K562 (cell line): ENCODE measurements around the gene PACRG. TPM values are rescaled to one million over a fixed set of nuclear protein-coding genes. Genes with fewer than 3 reads are reported as not detected.

Source experiments
- ATAC-seq: fragments of 200-7000 bp; cut with Tn5 transposase; 3 replicates; pipeline ENCODE4 v1.9.1; 2020; ENCODE audit warnings: moderate library complexity
- BruUV-seq: library from RNA; stranded (reverse); fragments of 400-500 nt; replicated peaks from 2 replicates; lab custom pipeline; 2021; lab: Mats Ljungman, UMichigan
- CTCF ChIA-PET: fragments of 300-600 bp; formaldehyde crosslinking; extraction: SDS; loops from one replicate; lab custom pipeline; 2021; ENCODE audit warnings: low intra/inter-chr PET ratio; lab: Yijun Ruan, JAX
- POLR2A ChIA-PET: fragments of 300-600, 350-650 bp; sonication (Branson Sonifier 250); formaldehyde crosslinking; extraction: SDS; loops from one replicate; lab custom pipeline; 2021; ENCODE audit warnings: antibody characterized with exemption, inconsistent platforms; lab: Yijun Ruan, JAX
- DNase-seq, 4 experiments: peaks; one replicate each; pipeline versions ENCODE4 v3.0.0 to v3.0.0-alpha.2; 2011 to 2018; ENCODE audit warnings: low spot score in 3 of 4, mixed read lengths in 3 of 4; ENCODE audit errors: extremely low read depth in 1 of 4
- FAIRE-seq: peaks from 2 replicates; lab custom pipeline; 2011; peaks lifted over from hg19 to GRCh38; lab: Jason Lieb, UNC
- H2AFZ ChIP-seq: 2 replicates; pipeline ENCODE4 v1.6.0; 2011; ENCODE audit warnings: low read depth, low read length, control low read depth, inconsistent platforms
- H3K27ac ChIP-seq: fragments of 200-600 bp; 3 replicates; pipeline ENCODE4 v1.8.0; 2011; ENCODE audit warnings: low read depth, mild to moderate bottlenecking, control low read depth, inconsistent platforms, low read length, moderate library complexity, mixed read lengths; ENCODE audit errors: extremely low read depth
- H3K27me3 ChIP-seq, 2 experiments: fragments of 300-600 bp in 1 of 2; 2 replicates in 1 of 2; 3 replicates in 1 of 2; pipeline versions ENCODE4 v1.6.0 to v1.8.0; 2011; ENCODE audit warnings: inconsistent platforms in 2 of 2, low read length in 2 of 2, mild to moderate bottlenecking in 1 of 2, mixed read lengths in 1 of 2, moderate library complexity in 1 of 2; ENCODE audit not compliant: control insufficient read depth in 2 of 2, insufficient read depth in 2 of 2
- H3K36me3 ChIP-seq: fragments of 300-600 bp; 3 replicates; pipeline ENCODE4 v1.8.0; 2011; ENCODE audit warnings: mild to moderate bottlenecking, low read length, inconsistent platforms; ENCODE audit not compliant: control insufficient read depth, insufficient read depth
- H3K4me1 ChIP-seq, 2 experiments: fragments of 200-600 bp in 1 of 2; replicated peaks in 1 of 2; 2 replicates in 1 of 2; 3 replicates in 1 of 2; pipeline versions ENCODE4 v1.5.1 to v1.8.0; 2011; ENCODE audit warnings: inconsistent platforms in 2 of 2, low read length in 2 of 2, mild to moderate bottlenecking in 1 of 2, mixed read lengths in 1 of 2, moderate library complexity in 1 of 2; ENCODE audit not compliant: control insufficient read depth in 2 of 2, insufficient read depth in 2 of 2
- H3K4me2 ChIP-seq: 2 replicates; pipeline ENCODE4 v1.6.1; 2011; ENCODE audit warnings: low read length, control low read depth, inconsistent platforms, mixed read lengths; ENCODE audit not compliant: insufficient read depth
- H3K4me3 ChIP-seq: fragments of 200-600 bp; sonication (generic), shearing (Covaris generic); 2 replicates; pipeline ENCODE4 v1.5.1; 2016; ENCODE audit warnings: control low read depth, inconsistent platforms
- H3K79me2 ChIP-seq: fragments of 200-600 bp; 3 replicates; pipeline ENCODE4 v1.8.0; 2011; ENCODE audit warnings: low read length, inconsistent platforms; ENCODE audit not compliant: control insufficient read depth, insufficient read depth
- H3K9ac ChIP-seq, 2 experiments: 2 replicates each; pipeline versions ENCODE4 v1.6.0 to v1.6.1; 2011; ENCODE audit warnings: low read depth in 2 of 2, low read length in 2 of 2, control low read depth in 1 of 2, inconsistent platforms in 1 of 2, mild to moderate bottlenecking in 1 of 2, mixed read lengths in 1 of 2; ENCODE audit not compliant: insufficient read depth in 1 of 2
- H3K9me1 ChIP-seq: one replicate; pipeline ENCODE4 v1.6.0; 2011; ENCODE audit warnings: inconsistent platforms, mild to moderate bottlenecking, low read length, moderate library complexity; ENCODE audit not compliant: control insufficient read depth, insufficient read depth
- H3K9me3 ChIP-seq: replicated peaks from 2 replicates; pipeline ENCODE4 v1.5.1; 2011; ENCODE audit warnings: low read depth, low read length, inconsistent platforms; ENCODE audit not compliant: control insufficient read depth, insufficient read depth
- H4K20me1 ChIP-seq: replicated peaks from 2 replicates; pipeline ENCODE4 v1.6.1; 2011; ENCODE audit warnings: low read length, inconsistent platforms, mixed read lengths; ENCODE audit not compliant: control insufficient read depth, insufficient read depth
- HDAC3 ChIP-seq: fragments of 450-650 bp; IDR thresholded peaks from 2 replicates; pipeline ENCODE4 v1.6.1; 2018; ENCODE audit warnings: borderline replicate concordance, mild to moderate bottlenecking, moderate library complexity; ENCODE audit not compliant: partially characterized antibody
- MAFF ChIP-seq: IDR thresholded peaks from 2 replicates; pipeline ENCODE4 v1.6.1; 2012; ENCODE audit warnings: low read length, improper control_type of control experiment
- MAFK ChIP-seq: IDR thresholded peaks from 2 replicates; pipeline ENCODE4 v1.6.1; 2011; ENCODE audit warnings: low read length, improper control_type of control experiment
- RBM25 ChIP-seq: fragments of 200-400 bp; formaldehyde crosslinking; IDR thresholded peaks from 2 replicates; pipeline ENCODE4 v1.6.1; 2018; ENCODE audit warnings: low read length, low read depth, moderate library complexity; ENCODE audit not compliant: severe bottlenecking
- RCOR1 ChIP-seq, 2 experiments: IDR thresholded peaks; 2 replicates each; pipeline ENCODE4 v1.6.1; 2012; ENCODE audit warnings: low read depth in 2 of 2, low read length in 2 of 2, borderline replicate concordance in 1 of 2, improper control_type of control experiment in 1 of 2
- SMAD1 ChIP-seq: fragments of 150-350 bp; IDR thresholded peaks from 2 replicates; pipeline ENCODE4 v1.6.1; 2014; ENCODE audit warnings: low read length, low read depth; ENCODE audit not compliant: partially characterized antibody
- SMARCA4 ChIP-seq: fragments of 450-650 bp; IDR thresholded peaks from 2 replicates; pipeline ENCODE4 v1.6.1; 2016
- ZBTB11 ChIP-seq, 3 experiments: fragments of 200-800 bp in 1 of 3; fragments of 250-450 bp in 1 of 3; fragments of 450-650 bp in 1 of 3; sonication (Bioruptor Pico) in 1 of 3; sonication (Bioruptor generic) in 1 of 3; formaldehyde crosslinking in 1 of 3; IDR thresholded peaks; 2 replicates each; pipeline versions ENCODE4 v1.6.1 to v1.8.0; 2016 to 2022; ENCODE audit warnings: mild to moderate bottlenecking in 2 of 3, missing genetic modification characterization in 2 of 3, missing compliant biosample characterization in 1 of 3, moderate library complexity in 1 of 3
- ZBTB7A ChIP-seq: IDR thresholded peaks from 2 replicates; pipeline ENCODE4 v1.6.1; 2011; ENCODE audit warnings: low read depth, mild to moderate bottlenecking, low read length, moderate library complexity, borderline replicate concordance; ENCODE audit not compliant: control insufficient read depth
- ZNF140 ChIP-seq: fragments of 250-450 bp; sonication (Bioruptor Pico); IDR thresholded peaks from 2 replicates; pipeline ENCODE4 v1.8.0; 2021; ENCODE audit warnings: moderate library complexity, mild to moderate bottlenecking, inconsistent platforms
- ZNF518B ChIP-seq: fragments of 250-450 bp; sonication (Bioruptor Pico); IDR thresholded peaks from 2 replicates; pipeline ENCODE4 v1.5.0; 2021; ENCODE audit warnings: mild to moderate bottlenecking, moderate library complexity
- WGBS: fragments of 100-300 bp; shearing (Covaris generic); methylation state at CpG from one replicate; pipeline ENCODE4 v1.1.6; 2016; ENCODE audit warnings: low coverage, mixed read lengths; ENCODE audit not compliant: insufficient coverage; ENCODE audit errors: missing lambda C conversion rate; 5-methylcytosine and 5-hydroxymethylcytosine counted together
- in situ Hi-C: fragments of 300-500 bp; cut with MboI; formaldehyde crosslinking; loops from 4 replicates; pipeline ENCODE4 v1.15.0; 2018; ENCODE audit warnings: inconsistent platforms, mixed read lengths
- intact Hi-C: fragments of 100-400 bp; cut with micrococcal nuclease; formaldehyde crosslinking; loops from 2 replicates; pipeline ENCODE4 v1.14.2; 2022
- polyA plus RNA-seq, 8 experiments: library from polyadenylated mRNA; depleted of rRNA in 4 of 8; stranded (reverse) in 5 of 8; unstranded in 3 of 8; fragments of >200 nt; fragmentation: Nextera tagmentation in 2 of 8; fragmentation: Illumina TruSeq in 1 of 8; extraction: Ambion mirVana in 2 of 8; extraction: Trizol in 1 of 8; gene quantifications; 2 replicates each; pipeline versions ENCODE4 v1.2.1 to v1.2.3, GENCODE V29; 2011 to 2014; ENCODE audit warnings: inconsistent platforms in 1 of 8, missing spikeins in 1 of 8
- total RNA-seq, 7 experiments: library from RNA; depleted of rRNA in 6 of 7; stranded (reverse); fragments of >200 nt in 6 of 7; fragmentation: Illumina TruSeq in 2 of 7; extraction: Trizol in 2 of 7; gene quantifications; 2 replicates each; pipeline versions ENCODE4 v1.2.1 to v1.2.3, GENCODE V29; 2011 to 2021; ENCODE audit warnings: low replicate concordance in 1 of 7
- TF ChIP-seq, protein P1 (sequence below): fragments of 450-650 bp; conservative IDR thresholded peaks from 2 replicates; pipeline ENCODE4 v1.6.1; 2016; ENCODE audit warnings: missing genetic modification characterization, low read depth, mild to moderate bottlenecking, missing compliant biosample characterization, moderate library complexity

The PACRG gene
- total and polyA plus RNA-seq, 9 of the 15 experiments (the other 6 are each of a cell fraction or from before 2014, with no cell fraction given) = 0.04 TPM; not detected in 8

- in situ Hi-C loops = no loop called here
- DNase-seq (no peak), ATAC-seq (no peak), FAIRE-seq (no peak)
- H3K36me3 ChIP-seq = no peaks in the 10 kb centered on the region
- no peak overlapping the region for H2AFZ ChIP-seq
- WGBS = 0% methylated on average over 6 of the region's 6 CpGs
- H4K20me1 ChIP-seq = no peaks in the 10 kb centered on the region
- intact Hi-C loops = no loop called here
- no peaks in the 10 kb centered on the region for H3K4me1 ChIP-seq
- no peak overlapping the region for H3K27ac ChIP-seq
- CTCF ChIA-PET = no interaction called here
- BruUV-seq = no TSS peak
- POLR2A ChIA-PET = no interaction called here
- no peak for TF ChIP-seq MAFF
- no peak for TF ChIP-seq HDAC3
- no peak for TF ChIP-seq RBM25
- no peak for TF ChIP-seq RCOR1 (IDR thresholded peaks at IDR 0.05; ENCODE audit: borderline replicate concordance in 1 of 2, low read depth in 2 of 2, low read length in 2 of 2)
- TF ChIP-seq ZNF140 (CRISPR knock-in tag) = no peak
- TF ChIP-seq, protein P1, sequence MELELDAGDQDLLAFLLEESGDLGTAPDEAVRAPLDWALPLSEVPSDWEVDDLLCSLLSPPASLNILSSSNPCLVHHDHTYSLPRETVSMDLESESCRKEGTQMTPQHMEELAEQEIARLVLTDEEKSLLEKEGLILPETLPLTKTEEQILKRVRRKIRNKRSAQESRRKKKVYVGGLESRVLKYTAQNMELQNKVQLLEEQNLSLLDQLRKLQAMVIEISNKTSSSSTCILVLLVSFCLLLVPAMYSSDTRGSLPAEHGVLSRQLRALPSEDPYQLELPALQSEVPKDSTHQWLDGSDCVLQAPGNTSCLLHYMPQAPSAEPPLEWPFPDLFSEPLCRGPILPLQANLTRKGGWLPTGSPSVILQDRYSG (tag) = no peak
- no peak for TF ChIP-seq SMARCA4
- TF ChIP-seq ZBTB7A = no peak
- TF ChIP-seq ZBTB11 (CRISPR knock-in tag; IDR thresholded peaks at IDR 0.05) = no peak
- no peak for TF ChIP-seq MAFK
- TF ChIP-seq SMAD1 = no peak
- TF ChIP-seq ZNF518B (CRISPR knock-in tag) = no peak
- H3K9ac ChIP-seq = no peak overlapping the region
- no peaks in the 10 kb centered on the region for H3K79me2 ChIP-seq
- H3K4me2 ChIP-seq = no peak overlapping the region
- no peaks in the 10 kb centered on the region for H3K9me3 ChIP-seq
- H3K4me3 ChIP-seq = no peak overlapping the region
- peaks cover 28 to 55% of the 10 kb centered on the region in 2 experiments; a peak in 4 of 5 replicates for H3K27me3 ChIP-seq
- no peaks in the 10 kb centered on the region for H3K9me1 ChIP-seq
Observed at GRCh38 chr6:163198396-163198795, 470.6 kb downstream of the PACRG start.
